Fibroblast of lung (primary cell): ENCODE data around the gene STARD7.

Experiments
- CTCF ChIP-seq, 2 donors: IDR thresholded peaks in 1 of 2; conservative IDR thresholded peaks in 1 of 2; 1 replicate in 1 of 2; 2 replicates in 1 of 2; pipeline ENCODE4 v1.5.1; 2011 to 2012; ENCODE audit warnings: low read length in 2 of 2, control low read depth in 1 of 2, inconsistent platforms in 1 of 2, low read depth in 1 of 2, mild to moderate bottlenecking in 1 of 2
- EZH2 ChIP-seq: IDR thresholded peaks from 2 replicates; pipeline ENCODE4 v1.5.1; 2012; ENCODE audit warnings: low read length, control low read depth, mild to moderate bottlenecking; ENCODE audit errors: missing control alignments

GRCh38 chr2:96201338-96201737 is 7.3 kb downstream of the STARD7 start:
- TF ChIP-seq CTCF (conservative IDR thresholded peaks at IDR 0.05 in 1 of 2, IDR thresholded peaks at IDR 0.05 in 1 of 2; ENCODE audit: low read depth in 1 of 2, low read length in 2 of 2) (no peak), EZH2 (no peak)
